Fibroblast of the aortic adventitia (primary cell): ENCODE data around the gene CDH22. TPM values are rescaled to one million over a fixed set of nuclear protein-coding genes. Genes with fewer than 3 reads are reported as not detected.
A peak's percentile ranks its signal among the peaks of the same experiment; 100 is the strongest.

Experiments
- DNase-seq: peaks from one replicate; pipeline ENCODE4 v3.0.0-alpha.2; 2010; ENCODE audit warnings: low read depth
- H3K4me3 ChIP-seq: 2 replicates; pipeline ENCODE4 v1.5.1; 2011; ENCODE audit warnings: low read depth, mild to moderate bottlenecking, control low read depth, low read length, moderate library complexity
- total RNA-seq: library from RNA; depleted of rRNA; stranded (reverse); fragments of >200 nt; gene quantifications from 2 replicates; pipeline ENCODE4 v1.2.3, GENCODE V29; 2012; ENCODE audit warnings: low replicate concordance
- TF ChIP-seq, protein P1 (sequence below): IDR thresholded peaks from 2 replicates; pipeline ENCODE4 v1.5.1; 2011; ENCODE audit warnings: mild to moderate bottlenecking, low read length, control low read depth, inconsistent platforms; ENCODE audit not compliant: insufficient read depth

Gene CDH22
- total RNA-seq, 1 donor = not detected

GRCh38 chr20:46300281-46300680 lies 8.0 kb downstream of the CDH22 start:
- H3K4me3 ChIP-seq = no peak overlapping the region
- DNase-seq = no peak
- TF ChIP-seq, protein P1, sequence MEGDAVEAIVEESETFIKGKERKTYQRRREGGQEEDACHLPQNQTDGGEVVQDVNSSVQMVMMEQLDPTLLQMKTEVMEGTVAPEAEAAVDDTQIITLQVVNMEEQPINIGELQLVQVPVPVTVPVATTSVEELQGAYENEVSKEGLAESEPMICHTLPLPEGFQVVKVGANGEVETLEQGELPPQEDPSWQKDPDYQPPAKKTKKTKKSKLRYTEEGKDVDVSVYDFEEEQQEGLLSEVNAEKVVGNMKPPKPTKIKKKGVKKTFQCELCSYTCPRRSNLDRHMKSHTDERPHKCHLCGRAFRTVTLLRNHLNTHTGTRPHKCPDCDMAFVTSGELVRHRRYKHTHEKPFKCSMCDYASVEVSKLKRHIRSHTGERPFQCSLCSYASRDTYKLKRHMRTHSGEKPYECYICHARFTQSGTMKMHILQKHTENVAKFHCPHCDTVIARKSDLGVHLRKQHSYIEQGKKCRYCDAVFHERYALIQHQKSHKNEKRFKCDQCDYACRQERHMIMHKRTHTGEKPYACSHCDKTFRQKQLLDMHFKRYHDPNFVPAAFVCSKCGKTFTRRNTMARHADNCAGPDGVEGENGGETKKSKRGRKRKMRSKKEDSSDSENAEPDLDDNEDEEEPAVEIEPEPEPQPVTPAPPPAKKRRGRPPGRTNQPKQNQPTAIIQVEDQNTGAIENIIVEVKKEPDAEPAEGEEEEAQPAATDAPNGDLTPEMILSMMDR = no peak

GRCh38 chr20:46299078-46299477 lies 9.2 kb downstream of the CDH22 start:
- TF ChIP-seq, protein P1 = no peak
- H3K4me3 ChIP-seq = no peak overlapping the region
- no peak for DNase-seq

- TF ChIP-seq, protein P1 = no peak
- no peak for DNase-seq
- H3K4me3 ChIP-seq = no peak overlapping the region
These were observed 9.9 kb downstream of the CDH22 start for GRCh38 chr20:46298374-46298773.

- no peak for DNase-seq
- H3K4me3 ChIP-seq = no peak overlapping the region
- TF ChIP-seq, protein P1 = no peak
These were observed 11.6 kb downstream of the CDH22 start for GRCh38 chr20:46296526-46297250.

DNA sequence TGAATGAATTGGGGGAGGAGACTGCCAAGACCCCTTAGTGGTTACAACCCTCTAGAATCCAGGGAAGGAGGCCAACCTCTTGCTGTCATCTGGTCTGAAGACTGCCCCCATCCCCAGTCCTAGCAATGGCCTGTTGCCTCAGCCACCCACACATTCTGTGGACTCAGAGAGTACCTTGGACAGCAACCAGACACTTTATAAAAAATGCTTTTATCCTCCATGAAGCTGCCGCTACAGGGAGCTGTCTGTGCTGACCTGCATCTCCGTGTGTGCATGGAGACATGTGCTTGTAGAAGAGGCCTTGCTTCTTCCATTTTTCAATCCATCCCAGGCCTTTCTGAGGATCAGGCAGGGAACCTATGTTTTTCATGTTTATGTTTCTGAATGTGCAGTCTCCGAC lies 15.2 kb downstream of the CDH22 start:
- peak; percentile 32 for DNase-seq
- no peak overlapping the region for H3K4me3 ChIP-seq
- TF ChIP-seq, protein P1 = no peak

GRCh38 chr20:46291401-46291800 lies 16.9 kb downstream of the CDH22 start:
- no peak for DNase-seq
- no peak overlapping the region for H3K4me3 ChIP-seq
- TF ChIP-seq, protein P1 = no peak

DNA sequence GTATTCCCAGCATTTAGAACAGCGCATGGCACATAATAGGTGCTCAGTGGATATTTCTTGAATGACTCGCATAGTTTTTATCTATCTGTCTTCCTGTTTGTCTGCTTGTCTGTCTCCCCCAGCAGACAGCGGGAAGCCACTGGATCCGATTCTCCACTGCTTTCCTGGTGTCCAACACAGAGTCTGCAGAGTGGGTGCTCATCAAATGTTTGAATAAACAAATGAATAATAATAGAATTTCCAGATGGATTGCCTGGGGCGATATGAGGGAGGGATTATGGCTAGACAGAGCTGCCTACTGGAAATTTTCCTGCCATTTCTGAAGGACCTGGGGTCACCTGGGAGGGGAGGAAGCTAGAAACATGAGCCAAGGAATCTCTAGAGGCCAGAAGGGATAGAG lies 18.9 kb downstream of the CDH22 start:
- TF ChIP-seq, protein P1 = no peak

More for the DNA sequence above, 18.9 kb downstream of the CDH22 start:
- DNase-seq = no peak
- no peak overlapping the region for H3K4me3 ChIP-seq
